PC-9 (cell line): ENCODE results near the gene TMCC1. TPM values are rescaled to one million over a fixed set of nuclear protein-coding genes. Genes with fewer than 3 reads are reported as not detected.

Source experiments
- BruUV-seq: library from RNA; stranded (reverse); fragments of 400-500 nt; replicated peaks from 2 replicates; lab custom pipeline; 2021; lab: Mats Ljungman, UMichigan
- CTCF ChIA-PET: fragments of 300-600 bp; sonication (Branson Sonifier 250); formaldehyde crosslinking; loops from one replicate; lab custom pipeline; 2022; ENCODE audit warnings: antibody characterized with exemption; lab: Charles Lee
- POLR2A ChIA-PET: fragments of 300-600 bp; sonication (Branson Sonifier 250); formaldehyde crosslinking; loops from one replicate; lab custom pipeline; 2022; ENCODE audit warnings: antibody characterized with exemption; ENCODE audit not compliant: unreplicated experiment; lab: Charles Lee
- DNase-seq, 2 experiments: peaks; one replicate each; pipeline versions ENCODE4 v3.0.0 to v3.0.0-alpha.2; 2015 to 2022; ENCODE audit warnings: mixed read lengths in 1 of 2
- H2AFZ ChIP-seq: fragments of 200-600 bp; sonication (generic); 2 replicates; pipeline ENCODE4 v1.8.1; 2017; ENCODE audit warnings: antibody characterized with exemption
- H3F3A ChIP-seq: fragments of 200-600 bp; sonication (generic); 2 replicates; pipeline ENCODE4 v1.8.1; 2017; ENCODE audit warnings: antibody characterized with exemption, mild to moderate bottlenecking, low read depth; ENCODE audit not compliant: insufficient read depth
- H3K27ac ChIP-seq: fragments of 200-600 bp; sonication (generic); 2 replicates; pipeline ENCODE4 v1.6.1; 2016; ENCODE audit warnings: mixed run types
- H3K27me3 ChIP-seq: fragments of 200-600 bp; sonication (generic); 2 replicates; pipeline ENCODE4 v1.6.1; 2016; ENCODE audit warnings: low read depth, mixed run types; ENCODE audit not compliant: insufficient read depth
- H3K36me3 ChIP-seq: fragments of 200-600 bp; sonication (generic); 2 replicates; pipeline ENCODE4 v1.6.1; 2016; ENCODE audit warnings: low read depth, mixed run types
- H3K4me1 ChIP-seq: fragments of 200-600 bp; sonication (generic); replicated peaks from 2 replicates; pipeline ENCODE4 v1.6.1; 2016; ENCODE audit warnings: mixed run types; ENCODE audit not compliant: insufficient read depth
- H3K4me2 ChIP-seq: fragments of 200-600 bp; sonication (generic); 2 replicates; pipeline ENCODE4 v1.6.1; 2017; ENCODE audit warnings: mixed run types
- H3K4me3 ChIP-seq: fragments of 200-600 bp; sonication (generic); 2 replicates; pipeline ENCODE4 v1.6.1; 2016; ENCODE audit warnings: mixed run types
- H3K79me2 ChIP-seq: fragments of 200-600 bp; sonication (generic); 2 replicates; pipeline ENCODE4 v1.6.1; 2017; ENCODE audit warnings: low read depth, mixed run types
- H3K9me2 ChIP-seq: fragments of 200-600 bp; sonication (generic); 2 replicates; pipeline ENCODE4 v1.8.1; 2017; ENCODE audit warnings: mild to moderate bottlenecking; ENCODE audit not compliant: insufficient read depth
- H3K9me3 ChIP-seq: fragments of 200-600 bp; sonication (generic); 2 replicates; pipeline ENCODE4 v1.8.1; 2016; ENCODE audit warnings: low read depth; ENCODE audit not compliant: insufficient read depth
- H4K20me1 ChIP-seq: fragments of 200-600 bp; sonication (generic); 2 replicates; pipeline ENCODE4 v1.8.1; 2017; ENCODE audit not compliant: insufficient read depth
- CTCF ChIP-seq: fragments of 200-600 bp; sonication (generic); conservative IDR thresholded peaks from 2 replicates; pipeline ENCODE4 v1.6.1; 2017; ENCODE audit warnings: mixed run types, antibody characterized with exemption, mild to moderate bottlenecking, moderate library complexity
- EZH2 ChIP-seq: fragments of 200-600 bp; sonication (generic); IDR thresholded peaks from 2 replicates; pipeline ENCODE4 v1.8.0; 2017; ENCODE audit warnings: antibody characterized with exemption, low read depth
- intact Hi-C: fragments of 100-400 bp; cut with micrococcal nuclease; formaldehyde crosslinking; loops from one replicate; pipeline ENCODE4 v1.10.0; 2022; ENCODE audit not compliant: unreplicated experiment
- total RNA-seq: library from RNA; stranded (reverse); gene quantifications from 2 replicates; pipeline ENCODE4 v1.2.3, GENCODE V29; 2021

Gene TMCC1
- total RNA-seq, 1 experiment from 2014 or later, result 41.4 TPM

DNA sequence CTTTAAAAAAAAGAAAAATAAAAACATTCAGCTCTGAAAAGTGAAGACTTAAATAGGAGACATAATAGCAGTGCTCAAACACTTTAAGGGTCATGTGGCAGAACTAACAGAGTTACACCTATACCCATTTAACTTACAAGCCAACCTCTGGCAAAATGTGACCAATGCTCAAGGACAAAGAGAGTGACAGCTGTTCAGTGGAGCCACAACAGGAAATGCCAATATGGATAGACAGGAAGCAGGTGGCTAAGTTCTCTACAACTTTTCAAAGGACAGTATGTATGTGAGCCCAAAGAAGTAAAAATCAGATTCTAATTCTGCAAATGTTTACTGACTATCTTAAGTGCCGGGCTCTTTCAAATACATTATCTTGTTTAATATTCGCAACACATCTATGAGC, 3.4 kb downstream of the TMCC1 start:
- ChIA-PET POLR2A (no interaction called here), CTCF (interaction anchor here (0.8 kb wide), 1 partner anchor 19 kb away, joined by 6 read pairs; no protein-coding TSS in a partner anchor)
- Histone ChIP-seq H3K4me3 (no peak overlapping the region), H3K27me3 (no peaks in the 10 kb centered on the region), H4K20me1 (peaks cover 5% of the 10 kb centered on the region), H3K9me3 (no peaks in the 10 kb centered on the region), H3K4me2 (peak overlapping the region; percentile 86; the same call in 1 of the 2 replicates), H3K4me1 (peaks cover 45% of the 10 kb centered on the region), H3K27ac (no peak overlapping the region), H3F3A (peaks cover 23% of the 10 kb centered on the region), H3K9me2 (no peaks in the 10 kb centered on the region), H2AFZ (no peak overlapping the region), H3K36me3 (peaks cover 6% of the 10 kb centered on the region; the same call in 1 of the 2 replicates), H3K79me2 (peaks cover 80% of the 10 kb centered on the region)
- TF ChIP-seq CTCF, result no peak
- BruUV-seq, result no TSS peak
- DNase-seq, result no peak
- intact Hi-C loops, result no loop called here

- ChIA-PET POLR2A (interaction anchor here (0.6 to 0.7 kb wide), 2 partner anchors 23 to 215 kb away, joined by 3 read pairs; no protein-coding TSS in a partner anchor), CTCF (interaction anchor here (1.0 kb wide), 1 partner anchor 58 kb away, joined by 6 read pairs; no protein-coding TSS in a partner anchor)
- Histone ChIP-seq H3K4me1 (peaks cover 40% of the 10 kb centered on the region), H3K4me3 (no peak overlapping the region), H2AFZ (no peak overlapping the region), H3K9me2 (no peaks in the 10 kb centered on the region), H3K27me3 (no peaks in the 10 kb centered on the region), H3K36me3 (peaks cover 10% of the 10 kb centered on the region; the same call in 1 of the 2 replicates), H3K27ac (peak overlapping the region; percentile 43), H4K20me1 (peaks cover 5% of the 10 kb centered on the region), H3K79me2 (peaks cover 81% of the 10 kb centered on the region), H3F3A (peaks cover 23% of the 10 kb centered on the region), H3K4me2 (peak overlapping the region; percentile 32; the same call in 1 of the 2 replicates), H3K9me3 (no peaks in the 10 kb centered on the region)
- peak; percentile 38 to 90 for DNase-seq
- no TSS peak for BruUV-seq
- no peak for TF ChIP-seq EZH2
- no peak for TF ChIP-seq CTCF
- intact Hi-C loops, result no loop called here
These were observed 4.7 kb downstream of the TMCC1 start for GRCh38 chr3:129888771-129889170.

DNA sequence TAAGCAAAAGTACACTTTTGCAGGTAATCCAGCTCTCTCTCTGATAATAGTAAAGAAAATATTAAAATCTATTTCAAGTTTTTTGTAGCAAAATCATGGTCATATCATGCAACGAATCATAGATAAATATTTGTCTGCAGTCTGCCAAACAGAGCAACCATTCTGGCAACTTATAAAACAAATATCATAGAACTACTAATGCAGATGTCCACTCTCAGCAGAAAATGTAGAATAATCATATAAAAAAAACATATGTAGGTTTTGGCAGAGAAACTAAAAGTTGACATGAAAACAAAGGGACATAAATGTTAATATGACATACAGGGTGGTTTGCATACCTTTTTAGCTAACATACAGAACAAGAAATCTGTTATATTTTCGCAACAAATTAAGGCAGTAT, 12.2 kb downstream of the TMCC1 start:
- BruUV-seq, result no TSS peak
- CTCF ChIA-PET, result no interaction called here
- TF ChIP-seq CTCF, result no peak
- no peak for TF ChIP-seq EZH2

More for the DNA sequence above, 12.2 kb downstream of the TMCC1 start:
- H3K4me3 ChIP-seq, result no peak overlapping the region
- intact Hi-C loops, result no loop called here
- H3K79me2 ChIP-seq, result peaks cover 56% of the 10 kb centered on the region
- 0 out of 2 replicates have a peak, but pooled peaks cover 16% of the 10 kb centered on the region for H4K20me1 ChIP-seq
- H3K27me3 ChIP-seq, result no peaks in the 10 kb centered on the region
- no peak overlapping the region for H2AFZ ChIP-seq
- POLR2A ChIA-PET, result interaction anchor here (0.7 kb wide), 1 partner anchor 39 kb away, joined by 3 read pairs; no protein-coding TSS in a partner anchor
- H3K9me2 ChIP-seq, result no peaks in the 10 kb centered on the region
- H3K4me2 ChIP-seq, result no peak overlapping the region
- H3K36me3 ChIP-seq, result peaks cover 30% of the 10 kb centered on the region
- no peaks in the 10 kb centered on the region for H3K9me3 ChIP-seq
- no peak overlapping the region for H3K27ac ChIP-seq
- peaks cover 23% of the 10 kb centered on the region for H3F3A ChIP-seq
- H3K4me1 ChIP-seq, result peaks cover 19% of the 10 kb centered on the region
- DNase-seq, result no peak
